Nephron progenitor cell (in vitro differentiated cells): ENCODE measurements around the gene VMP1.

ENCODE experiments used
- DNase-seq: peaks from one replicate; pipeline ENCODE4 v3.0.0; 2021
- H3K27ac Mint-ChIP-seq: 2 replicates; pipeline ENCODE4 v1.8.0; 2021; ENCODE audit warnings: mild to moderate bottlenecking, moderate library complexity, mixed read lengths
- H3K27me3 Mint-ChIP-seq: 2 replicates; pipeline ENCODE4 v1.8.0; 2021; ENCODE audit warnings: mild to moderate bottlenecking, low read depth, mixed read lengths; ENCODE audit not compliant: poor library complexity
- H3K36me3 Mint-ChIP-seq: 2 replicates; pipeline ENCODE4 v1.8.0; 2021; ENCODE audit warnings: low read depth, mixed read lengths
- H3K4me1 Mint-ChIP-seq: 2 replicates; pipeline ENCODE4 v1.8.0; 2021; ENCODE audit warnings: mixed read lengths
- H3K4me3 Mint-ChIP-seq: 2 replicates; pipeline ENCODE4 v1.8.0; 2021; ENCODE audit warnings: mild to moderate bottlenecking, moderate library complexity, mixed read lengths
- H3K9me3 Mint-ChIP-seq: 2 replicates; pipeline ENCODE4 v1.8.0; 2021; ENCODE audit warnings: mild to moderate bottlenecking, moderate library complexity, mixed read lengths
- TF ChIP-seq, protein P1 (sequence below): fragments of 200-600 bp; sonication (generic); IDR thresholded peaks from 2 replicates; pipeline ENCODE4 v1.5.0; 2021; ENCODE audit warnings: antibody characterized with exemption

The VMP1 gene

GRCh38 chr17:59675231-59675630 lies 32.2 kb upstream of the VMP1 start:
- Mint-ChIP-seq H3K36me3 (peaks cover 39% of the 10 kb centered on the region), H3K4me3 (no peak overlapping the region), H3K9me3 (no peaks in the 10 kb centered on the region), H3K27me3 (no peaks in the 10 kb centered on the region), H3K27ac (no peak overlapping the region), H3K4me1 (no peaks in the 10 kb centered on the region)
- DNase-seq: no peak
- TF ChIP-seq, protein P1, sequence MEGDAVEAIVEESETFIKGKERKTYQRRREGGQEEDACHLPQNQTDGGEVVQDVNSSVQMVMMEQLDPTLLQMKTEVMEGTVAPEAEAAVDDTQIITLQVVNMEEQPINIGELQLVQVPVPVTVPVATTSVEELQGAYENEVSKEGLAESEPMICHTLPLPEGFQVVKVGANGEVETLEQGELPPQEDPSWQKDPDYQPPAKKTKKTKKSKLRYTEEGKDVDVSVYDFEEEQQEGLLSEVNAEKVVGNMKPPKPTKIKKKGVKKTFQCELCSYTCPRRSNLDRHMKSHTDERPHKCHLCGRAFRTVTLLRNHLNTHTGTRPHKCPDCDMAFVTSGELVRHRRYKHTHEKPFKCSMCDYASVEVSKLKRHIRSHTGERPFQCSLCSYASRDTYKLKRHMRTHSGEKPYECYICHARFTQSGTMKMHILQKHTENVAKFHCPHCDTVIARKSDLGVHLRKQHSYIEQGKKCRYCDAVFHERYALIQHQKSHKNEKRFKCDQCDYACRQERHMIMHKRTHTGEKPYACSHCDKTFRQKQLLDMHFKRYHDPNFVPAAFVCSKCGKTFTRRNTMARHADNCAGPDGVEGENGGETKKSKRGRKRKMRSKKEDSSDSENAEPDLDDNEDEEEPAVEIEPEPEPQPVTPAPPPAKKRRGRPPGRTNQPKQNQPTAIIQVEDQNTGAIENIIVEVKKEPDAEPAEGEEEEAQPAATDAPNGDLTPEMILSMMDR: no peak

DNA sequence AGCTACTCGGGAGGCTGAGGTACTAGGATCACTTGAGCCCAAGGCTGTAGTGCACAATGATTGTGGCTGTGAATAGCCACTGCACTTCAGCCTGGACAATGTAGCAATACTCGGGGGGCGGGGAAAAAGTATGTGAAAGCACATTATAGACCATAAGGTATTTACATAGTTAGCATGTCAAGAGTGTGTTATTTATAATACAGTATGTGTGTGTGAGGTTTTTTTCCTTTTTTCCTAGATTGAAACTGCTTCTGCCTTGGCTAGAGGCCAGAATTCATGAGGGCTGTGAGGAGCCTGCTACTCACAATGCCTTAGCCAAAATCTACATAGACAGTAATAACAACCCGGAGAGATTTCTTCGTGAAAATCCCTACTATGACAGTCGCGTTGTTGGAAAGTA lies 30.7 kb upstream of the VMP1 start:
- Mint-ChIP-seq H3K36me3 (peaks cover 49% of the 10 kb centered on the region), H3K27ac (no peak overlapping the region), H3K27me3 (no peaks in the 10 kb centered on the region), H3K4me1 (no peaks in the 10 kb centered on the region), H3K4me3 (no peak overlapping the region), H3K9me3 (no peaks in the 10 kb centered on the region)
- TF ChIP-seq, protein P1: no peak
- DNase-seq: no peak

- TF ChIP-seq, protein P1: no peak
- H3K9me3 Mint-ChIP-seq: no peaks in the 10 kb centered on the region
- DNase-seq: no peak
- H3K4me3 Mint-ChIP-seq: no peak overlapping the region
- H3K27me3 Mint-ChIP-seq: no peaks in the 10 kb centered on the region
- no peak overlapping the region for H3K27ac Mint-ChIP-seq
- peaks cover 70% of the 10 kb centered on the region for H3K36me3 Mint-ChIP-seq
- no peaks in the 10 kb centered on the region for H3K4me1 Mint-ChIP-seq
Measured at GRCh38 chr17:59678918-59679317, 28.5 kb upstream of the VMP1 start.

DNA sequence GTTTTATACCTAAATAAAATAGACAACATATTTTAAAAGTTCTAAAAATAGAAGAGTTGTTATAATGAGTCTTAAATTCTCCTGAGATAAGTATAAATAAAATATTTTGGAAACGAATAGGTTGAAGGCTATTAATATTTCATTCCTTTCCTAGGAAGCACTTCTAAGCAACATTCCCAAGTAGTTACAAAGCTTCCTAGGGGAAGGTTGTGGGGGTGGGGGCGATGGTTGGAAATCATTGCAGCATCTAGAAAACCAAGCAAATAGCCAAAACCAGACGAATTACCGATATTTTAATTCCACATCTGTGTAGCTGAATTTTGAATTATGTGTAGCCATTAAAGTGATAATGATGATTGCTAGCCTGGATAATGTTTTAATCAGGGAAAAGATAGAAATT lies 27.1 kb upstream of the VMP1 start:
- H3K36me3 Mint-ChIP-seq: peaks cover 69% of the 10 kb centered on the region
- TF ChIP-seq, protein P1: no peak

GRCh38 chr17:59683283-59683682 lies 24.2 kb upstream of the VMP1 start:
- Mint-ChIP-seq H3K4me3 (no peak overlapping the region), H3K9me3 (no peaks in the 10 kb centered on the region), H3K27me3 (no peaks in the 10 kb centered on the region), H3K4me1 (no peaks in the 10 kb centered on the region), H3K27ac (no peak overlapping the region), H3K36me3 (peaks cover 60% of the 10 kb centered on the region)
- no peak for DNase-seq
- TF ChIP-seq, protein P1: no peak

More for the DNA sequence above, 27.1 kb upstream of the VMP1 start:
- Mint-ChIP-seq H3K4me3 (no peak overlapping the region), H3K27me3 (no peaks in the 10 kb centered on the region), H3K4me1 (no peaks in the 10 kb centered on the region), H3K27ac (no peak overlapping the region), H3K9me3 (no peaks in the 10 kb centered on the region)
- DNase-seq: no peak

DNA sequence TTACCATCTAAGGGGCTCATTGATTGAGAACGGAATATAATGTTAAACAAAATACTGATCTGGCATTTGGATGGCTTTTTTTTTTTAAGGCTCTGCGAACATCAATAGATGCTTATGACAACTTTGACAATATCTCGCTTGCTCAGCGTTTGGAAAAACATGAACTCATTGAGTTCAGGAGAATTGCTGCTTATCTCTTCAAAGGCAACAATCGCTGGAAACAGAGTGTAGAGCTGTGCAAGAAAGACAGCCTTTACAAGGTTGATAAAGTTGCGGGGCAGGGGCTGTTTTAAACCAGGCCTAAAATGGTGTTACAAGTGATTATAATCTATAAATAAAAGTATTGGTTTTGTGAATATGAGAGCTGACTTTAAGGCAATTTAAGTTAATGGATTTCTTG lies 22.5 kb upstream of the VMP1 start:
- TF ChIP-seq, protein P1: no peak
- Mint-ChIP-seq H3K27ac (no peak overlapping the region), H3K9me3 (no peaks in the 10 kb centered on the region), H3K27me3 (no peaks in the 10 kb centered on the region), H3K36me3 (peaks cover 55% of the 10 kb centered on the region), H3K4me3 (no peak overlapping the region), H3K4me1 (no peaks in the 10 kb centered on the region)
- no peak for DNase-seq
